ENCODE results near the gene AACS. TPM values are rescaled to one million over a fixed set of nuclear protein-coding genes. Genes with fewer than 3 reads are reported as not detected.

Gene AACS
- total and polyA plus RNA-seq, 2 of the 8 experiments (the other 6 are each of a cell fraction or from before 2014, with no cell fraction given) = 51.9 to 52.4 TPM

GRCh38 chr12:125142601-125143000 is 77.4 kb downstream of the AACS start:
- H4K8ac ChIP-seq (ENCODE audit: extremely low read depth, insufficient read depth, low read length) = peak overlapping the region; percentile 30; the same call in 1 of the 2 replicates
- no peak overlapping the region for H3K9ac ChIP-seq (replicated peaks in 1 of 4; ENCODE audit: extremely low read depth in 1 of 4, low read depth in 3 of 4, low read length in 3 of 4)
- no peak overlapping the region for H2BK15ac ChIP-seq (ENCODE audit: low read length)
- no peak overlapping the region for H3K4me2 ChIP-seq (ENCODE audit: insufficient read depth in 1 of 2, low read depth in 2 of 2, low read length in 2 of 2)
- no peaks in the 10 kb centered on the region for H3K27me3 ChIP-seq (replicated peaks in 1 of 4; ENCODE audit: control insufficient read depth in 3 of 4, extremely low read depth in 1 of 4, insufficient read depth in 3 of 4, low read length in 3 of 4)
- H4K5ac ChIP-seq (ENCODE audit: insufficient read length, low read depth, low read length) = no peak overlapping the region
- H4K20me1 ChIP-seq (replicated peaks in 1 of 2; ENCODE audit: control insufficient read depth in 1 of 2, insufficient read depth in 2 of 2, low read length in 2 of 2) = peaks cover 2 to 3% of the 10 kb centered on the region in 2 experiments
- no peak overlapping the region for H2AFZ ChIP-seq (ENCODE audit: low read length)
- H3K9me3 ChIP-seq (ENCODE audit: insufficient read depth in 2 of 2, low read depth in 1 of 2, low read length in 1 of 2) = no peaks in the 10 kb centered on the region
- no peak overlapping the region for H2BK5ac ChIP-seq (ENCODE audit: low read depth, low read length)
- no peak overlapping the region for H3K23ac ChIP-seq (ENCODE audit: insufficient read length)
- no peak overlapping the region for H2BK120ac ChIP-seq (replicated peaks; ENCODE audit: low read depth, low read length)
- DNase-seq (ENCODE audit: low read depth in 1 of 2, low spot score in 2 of 2) = no peak
- no peaks in the 10 kb centered on the region for H3K23me2 ChIP-seq (ENCODE audit: low read depth, low read length)
- POLR2A ChIA-PET (ENCODE audit: partially characterized antibody) = no interaction called here
- H3K14ac ChIP-seq (ENCODE audit: insufficient read length) = no peak overlapping the region
- no peak overlapping the region for H3K4me3 ChIP-seq (ENCODE audit: extremely low read depth in 1 of 4, insufficient read depth in 2 of 4, low read depth in 3 of 4, low read length in 4 of 4)
- H3K4ac ChIP-seq (replicated peaks; ENCODE audit: insufficient read length, low read depth, low read length) = no peak overlapping the region
- FAIRE-seq = no peak
- WGBS, 2 experiments (ENCODE audit: extremely low coverage in 1 of 2, insufficient coverage in 1 of 2, insufficient read length in 1 of 2, insufficient replicate concordance in 2 of 2, low coverage in 1 of 2, low lambda C conversion rate in 2 of 2, missing lambda C conversion rate in 1 of 2) = 90% methylated on average over 9 of the region's 9 CpGs; no CpG with 5 or more reads in 1 of the 2 experiments
- H3K79me1 ChIP-seq (ENCODE audit: low read depth, low read length) = no peaks in the 10 kb centered on the region
- H2AK5ac ChIP-seq (ENCODE audit: low read depth, low read length) = no peak overlapping the region
- no peaks in the 10 kb centered on the region for H3K79me2 ChIP-seq (ENCODE audit: control insufficient read depth in 1 of 2, insufficient read depth in 2 of 2, low read length in 2 of 2)
- no peak overlapping the region for H3K56ac ChIP-seq (replicated peaks; ENCODE audit: insufficient read length, low read depth, low read length)
- H2BK12ac ChIP-seq (ENCODE audit: low read depth, low read length) = no peak overlapping the region
- H3K4me1 ChIP-seq (replicated peaks in 1 of 4; ENCODE audit: control insufficient read depth in 3 of 4, insufficient read depth in 4 of 4, low read length in 3 of 4) = peaks cover 0 to 5% (median 3%) of the 10 kb centered on the region in 4 experiments; a peak in 4 of 7 replicates
- no peak overlapping the region for H4K91ac ChIP-seq (replicated peaks; ENCODE audit: insufficient read length, low read length)
- TF ChIP-seq POLR2AphosphoS5 (IDR thresholded peaks at IDR 0.05; ENCODE audit: low read depth, low read length) (0 out of 2 replicates have a peak, but pooled peaks have one; percentile 13), CTCF (IDR thresholded peaks at IDR 0.05; ENCODE audit: control extremely low read depth in 1 of 3, insufficient read depth in 1 of 3, low read depth in 1 of 3, low read length in 3 of 3) (no peak)
- CTCF ChIA-PET (ENCODE audit: partially characterized antibody) = interaction anchor here (1.2 kb wide), 1 partner anchor 20 kb away, joined by 5 read pairs; no protein-coding TSS in a partner anchor
- H3K27ac ChIP-seq (ENCODE audit: low read depth, low read length) = no peak overlapping the region
- H3K18ac ChIP-seq (ENCODE audit: extremely low read depth, low read length) = no peak overlapping the region
- no peaks in the 10 kb centered on the region for H3K36me3 ChIP-seq (ENCODE audit: control insufficient read depth in 2 of 4, insufficient read depth in 4 of 4, low read length in 3 of 4)
- H2BK20ac ChIP-seq (ENCODE audit: low read length) = no peak overlapping the region

Measured in H1 (cell line).